Measurements from ENCODE around the gene MRGPRX2. TPM values are rescaled to one million over a fixed set of nuclear protein-coding genes. Genes with fewer than 3 reads are reported as not detected.

Gene MRGPRX2
- total and polyA plus RNA-seq, 9 donors: 0.22 to 0.23 TPM; not detected in 7

DNA sequence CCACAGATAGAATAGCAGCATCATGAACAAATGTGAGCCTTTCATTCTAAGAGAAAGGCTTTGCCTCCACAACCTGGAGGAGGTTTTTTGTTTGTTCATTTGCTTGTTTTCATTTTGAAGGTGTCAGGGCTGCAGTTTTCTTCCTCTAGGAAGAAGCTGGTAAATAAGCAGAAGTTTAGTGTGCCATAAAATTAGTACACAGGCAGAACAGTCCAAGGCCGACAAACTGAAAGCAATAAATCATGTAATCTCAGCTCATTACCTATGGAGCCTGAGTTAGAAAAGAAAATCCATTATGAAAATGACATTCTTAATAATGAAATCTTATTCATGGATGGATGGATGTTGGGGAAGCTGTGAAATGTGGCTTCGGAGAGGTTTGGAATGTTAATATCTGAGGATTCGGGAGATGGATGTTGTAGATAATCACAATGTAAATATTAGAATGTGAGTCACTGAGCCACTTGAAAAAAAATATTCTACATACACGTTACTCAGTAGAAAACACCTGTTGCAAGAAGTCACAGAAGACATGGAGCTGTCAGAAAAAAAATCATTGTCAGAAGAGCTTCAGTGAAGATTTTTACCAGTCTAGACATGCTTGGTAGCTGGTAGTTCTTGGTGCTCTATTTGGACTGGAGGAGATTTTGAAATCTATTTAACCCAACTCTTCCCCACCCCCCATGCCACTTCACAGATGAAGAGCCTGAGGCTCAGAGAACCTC, 41.4 kb upstream of the MRGPRX2 start:
- peaks cover 0 to 8% of the 10 kb centered on the region in 2 donors for H3K9me3 ChIP-seq
- no peak for DNase-seq
- H3K27me3 ChIP-seq: no peaks in the 10 kb centered on the region
- no peak overlapping the region for H3K27ac ChIP-seq
- H3K4me1 ChIP-seq (ENCODE audit: insufficient read depth): no peaks in the 10 kb centered on the region
- TF ChIP-seq, protein P1, sequence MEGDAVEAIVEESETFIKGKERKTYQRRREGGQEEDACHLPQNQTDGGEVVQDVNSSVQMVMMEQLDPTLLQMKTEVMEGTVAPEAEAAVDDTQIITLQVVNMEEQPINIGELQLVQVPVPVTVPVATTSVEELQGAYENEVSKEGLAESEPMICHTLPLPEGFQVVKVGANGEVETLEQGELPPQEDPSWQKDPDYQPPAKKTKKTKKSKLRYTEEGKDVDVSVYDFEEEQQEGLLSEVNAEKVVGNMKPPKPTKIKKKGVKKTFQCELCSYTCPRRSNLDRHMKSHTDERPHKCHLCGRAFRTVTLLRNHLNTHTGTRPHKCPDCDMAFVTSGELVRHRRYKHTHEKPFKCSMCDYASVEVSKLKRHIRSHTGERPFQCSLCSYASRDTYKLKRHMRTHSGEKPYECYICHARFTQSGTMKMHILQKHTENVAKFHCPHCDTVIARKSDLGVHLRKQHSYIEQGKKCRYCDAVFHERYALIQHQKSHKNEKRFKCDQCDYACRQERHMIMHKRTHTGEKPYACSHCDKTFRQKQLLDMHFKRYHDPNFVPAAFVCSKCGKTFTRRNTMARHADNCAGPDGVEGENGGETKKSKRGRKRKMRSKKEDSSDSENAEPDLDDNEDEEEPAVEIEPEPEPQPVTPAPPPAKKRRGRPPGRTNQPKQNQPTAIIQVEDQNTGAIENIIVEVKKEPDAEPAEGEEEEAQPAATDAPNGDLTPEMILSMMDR (IDR thresholded peaks at IDR 0.05): no peak
- TF ChIP-seq POLR2A (IDR thresholded peaks at IDR 0.05) (no peak), EP300 (IDR thresholded peaks at IDR 0.05) (no peak)
- intact Hi-C loops (cut with DNase I): no loop called here
- H3K4me3 ChIP-seq: no peak overlapping the region
- no peaks in the 10 kb centered on the region for H3K36me3 ChIP-seq
- WGBS, 3 donors: 8 to 21% (median 13%) methylated on average over 4 of the region's 4 CpGs

- 78 to 83% (median 79%) methylated on average over 4 of the region's 4 CpGs for WGBS, 3 donors
- TF ChIP-seq EP300 (IDR thresholded peaks at IDR 0.05): no peak
- TF ChIP-seq POLR2A (IDR thresholded peaks at IDR 0.05): no peak
- TF ChIP-seq, protein P1 (IDR thresholded peaks at IDR 0.05): no peak
- H3K9me3 ChIP-seq: peaks cover 0 to 8% of the 10 kb centered on the region in 2 donors
- H3K4me1 ChIP-seq (ENCODE audit: insufficient read depth): no peaks in the 10 kb centered on the region
- H3K36me3 ChIP-seq: no peaks in the 10 kb centered on the region
- no peaks in the 10 kb centered on the region for H3K27me3 ChIP-seq
- no peak overlapping the region for H3K4me3 ChIP-seq
- intact Hi-C loops (cut with DNase I): no loop called here
- DNase-seq: no peak
- H3K27ac ChIP-seq: no peak overlapping the region
Measured at GRCh38 chr11:19100885-19101284, 40.4 kb upstream of the MRGPRX2 start.

GRCh38 chr11:19099093-19099492, 38.6 kb upstream of the MRGPRX2 start:
- Histone ChIP-seq H3K27ac (no peak overlapping the region), H3K27me3 (no peaks in the 10 kb centered on the region)
- 15 to 33% (median 31%) methylated on average over 3 of the region's 3 CpGs for WGBS, 3 donors

DNA sequence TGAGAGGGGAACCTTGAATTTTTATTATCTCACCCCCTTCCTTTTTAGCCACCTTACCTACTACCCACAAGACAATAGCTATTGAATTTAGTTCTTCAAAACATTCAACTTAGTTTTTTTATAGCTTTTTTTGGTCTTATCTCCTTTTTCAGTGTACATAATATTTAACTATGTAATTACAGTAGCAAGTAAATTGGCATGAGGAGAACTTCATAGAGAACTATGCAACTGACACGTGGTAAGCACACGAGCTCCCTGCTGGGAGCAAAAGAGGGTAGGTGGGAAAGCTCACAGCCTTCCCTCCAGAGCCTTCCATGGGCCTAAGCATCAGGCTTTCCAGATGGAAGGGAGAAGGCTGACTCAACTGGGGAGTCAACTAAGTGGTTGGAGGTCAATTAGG, 34.3 kb upstream of the MRGPRX2 start:
- no peak overlapping the region for H3K27ac ChIP-seq
- H3K9me3 ChIP-seq: no peaks in the 10 kb centered on the region
- no peaks in the 10 kb centered on the region for H3K4me1 ChIP-seq (ENCODE audit: insufficient read depth)
- intact Hi-C loops (cut with DNase I): loop anchor here in 1 of 4 donors (5.0 kb wide), 1 partner anchor 1247 kb away; no protein-coding TSS in a partner anchor
- no peak for TF ChIP-seq POLR2A (IDR thresholded peaks at IDR 0.05)
- TF ChIP-seq EP300 (IDR thresholded peaks at IDR 0.05): no peak
- TF ChIP-seq, protein P1 (IDR thresholded peaks at IDR 0.05): no peak
- H3K36me3 ChIP-seq: no peaks in the 10 kb centered on the region
- 16 to 43% (median 32%) methylated on average over 2 of the region's 2 CpGs for WGBS, 3 donors
- no peak for DNase-seq
- no peak overlapping the region for H3K4me3 ChIP-seq
- no peaks in the 10 kb centered on the region for H3K27me3 ChIP-seq

More at GRCh38 chr11:19099093-19099492, 38.6 kb upstream of the MRGPRX2 start:
- intact Hi-C loops (cut with DNase I): loop anchor here in 1 of 4 donors (5.0 kb wide), 1 partner anchor 1243 kb away; no protein-coding TSS in a partner anchor
- no peak overlapping the region for H3K4me3 ChIP-seq
- DNase-seq: no peak
- H3K4me1 ChIP-seq (ENCODE audit: insufficient read depth): no peaks in the 10 kb centered on the region
- H3K36me3 ChIP-seq: no peaks in the 10 kb centered on the region
- peaks cover 0 to 8% of the 10 kb centered on the region in 2 donors for H3K9me3 ChIP-seq
- TF ChIP-seq, protein P1 (IDR thresholded peaks at IDR 0.05): no peak
- no peak for TF ChIP-seq EP300 (IDR thresholded peaks at IDR 0.05)
